8988T (cell line): ENCODE data around the gene OR14C36.
"Not testable (repeated sequence)": the region's sequence is repeated elsewhere in the genome, so short reads cannot be mapped to it uniquely, and the experiment has no call there.

ENCODE experiments used
- DNase-seq: peaks from one replicate; pipeline ENCODE4 v3.0.0; 2011

Gene OR14C36

GRCh38 chr1:248348475-248348874 is at the start of gene OR14C36:
OR14C36 (plus strand) TSS chr1:248348775; CDS start chr1:248348775, 0 bp downstream.
- no peak for DNase-seq

GRCh38 chr1:248303324-248303723 is 45.3 kb upstream of the OR14C36 start, which contains the start of gene OR2T12:
OR2T12 (minus strand) TSS chr1:248303424; CDS start chr1:248295578, 7,846 bp downstream.
- DNase-seq, result no peak

GRCh38 chr1:248305672-248306071 is 42.9 kb upstream of the OR14C36 start:
- DNase-seq, result not testable (repeated sequence)

GRCh38 chr1:248306103-248306502 is 42.5 kb upstream of the OR14C36 start:
- no peak for DNase-seq

- DNase-seq, result not testable (repeated sequence)
Observed at GRCh38 chr1:248306740-248307139, 41.8 kb upstream of the OR14C36 start.

- no peak for DNase-seq
Observed at GRCh38 chr1:248316796-248317195, 31.8 kb upstream of the OR14C36 start.

- no peak for DNase-seq
Observed at GRCh38 chr1:248324468-248324867, 24.1 kb upstream of the OR14C36 start, which contains the start of gene OR2M7. OR2M7 (minus strand) TSS chr1:248324568; CDS start chr1:248324568, 0 bp downstream.

- no peak for DNase-seq
Observed at GRCh38 chr1:248343451-248343850, 5.1 kb upstream of the OR14C36 start.

- DNase-seq, result no peak
Observed at GRCh38 chr1:248359415-248359814, 10.8 kb downstream of the OR14C36 start.

GRCh38 chr1:248361121-248361715 is 12.6 kb downstream of the OR14C36 start, which contains the start of gene OR2T4:
OR2T4 (plus strand) TSS chr1:248361665; CDS start chr1:248361665, 0 bp downstream.
- DNase-seq, result no peak

GRCh38 chr1:248366609-248367008 is 18.0 kb downstream of the OR14C36 start:
- DNase-seq, result no peak

- DNase-seq, result no peak
Observed at GRCh38 chr1:248372394-248372793, 23.8 kb downstream of the OR14C36 start.

GRCh38 chr1:248373761-248374160 is 25.2 kb downstream of the OR14C36 start:
- DNase-seq, result no peak

GRCh38 chr1:248375446-248375845 is 26.9 kb downstream of the OR14C36 start, which contains the start of gene OR2T6:
OR2T6 (plus strand) TSS chr1:248375746; CDS start chr1:248387609, 11,863 bp downstream.
- no peak for DNase-seq

GRCh38 chr1:248376916-248377315 is 28.3 kb downstream of the OR14C36 start:
- DNase-seq, result no peak

- DNase-seq, result no peak
Observed at GRCh38 chr1:248380854-248381253, 32.3 kb downstream of the OR14C36 start.

GRCh38 chr1:248388426-248388825 is 39.9 kb downstream of the OR14C36 start:
- DNase-seq, result no peak

- DNase-seq, result no peak
Observed at GRCh38 chr1:248393050-248393449, 44.5 kb downstream of the OR14C36 start.
